Testis (tissue), 2 donors: ENCODE measurements around the gene GFRA1.

Source experiments
- CTCF ChIP-seq, 3 experiments: fragments of 450-650 bp in 2 of 3; fragments of 200-600 bp in 1 of 3; sonication (generic) in 1 of 3; IDR thresholded peaks; one replicate each; pipeline ENCODE4 v1.5.1; 2016 to 2019; ENCODE audit warnings: antibody characterized with exemption in 3 of 3, mild to moderate bottlenecking in 2 of 3, moderate library complexity in 1 of 3
- POLR2A ChIP-seq: fragments of 450-650 bp; IDR thresholded peaks from one replicate; pipeline ENCODE4 v1.6.1; 2017; ENCODE audit warnings: antibody characterized with exemption, mild to moderate bottlenecking, moderate library complexity

- no peak for TF ChIP-seq POLR2A
- TF ChIP-seq CTCF (IDR thresholded peaks at IDR 0.05), result no peak
Observed at GRCh38 chr10:116210588-116211346, 62.2 kb downstream of the GFRA1 start.
